Right atrium auricular region (tissue), 2 donors: ENCODE data around the gene DYRK1B. TPM values are rescaled to one million over a fixed set of nuclear protein-coding genes. Genes with fewer than 3 reads are reported as not detected.

Experiments used
- DNase-seq: peaks from one replicate; pipeline ENCODE4 v3.0.0-alpha.2; 2019; ENCODE audit warnings: low spot score
- H3K27ac ChIP-seq, 2 donors: fragments of 200-600 bp; sonication (generic); 1 replicate in 1 of 2; 2 replicates in 1 of 2; pipeline ENCODE4 v1.5.1; 2016 to 2019
- H3K27me3 ChIP-seq, 2 donors: fragments of 200-600 bp; sonication (generic); one replicate each; pipeline versions ENCODE4 v1.5.1 to v1.6.0; 2017 to 2019
- H3K36me3 ChIP-seq: fragments of 200-600 bp; sonication (generic); one replicate; pipeline ENCODE4 v1.5.1; 2016
- H3K4me1 ChIP-seq, 2 donors: fragments of 200-600 bp; sonication (generic); one replicate each; pipeline versions ENCODE4 v1.5.1 to v1.6.0; 2017 to 2019
- H3K4me3 ChIP-seq, 2 donors: fragments of 200-600 bp; sonication (generic); 1 replicate in 1 of 2; 2 replicates in 1 of 2; pipeline ENCODE4 v1.5.1; 2017 to 2019; ENCODE audit warnings: mild to moderate bottlenecking in 1 of 2, moderate library complexity in 1 of 2
- H3K9me3 ChIP-seq, 2 donors: fragments of 200-600 bp; sonication (generic); one replicate each; pipeline ENCODE4 v1.5.1; 2019
- CTCF ChIP-seq, 2 donors: fragments of 200-600 bp; sonication (generic); IDR thresholded peaks; one replicate each; pipeline ENCODE4 v1.5.1; 2019; ENCODE audit warnings: antibody characterized with exemption in 2 of 2
- total RNA-seq, 2 donors: library from RNA; depleted of rRNA; stranded (reverse); fragments of >200 nt; gene quantifications; one replicate each; pipeline ENCODE4 v1.1.0, GENCODE V29; 2016

Gene DYRK1B
- total RNA-seq, 2 donors from 2014 or later: 11.1 to 14.5 TPM

GRCh38 chr19:39807846-39808364, 26.1 kb downstream of the DYRK1B start:
- TF ChIP-seq CTCF (IDR thresholded peaks at IDR 0.05): no peak

GRCh38 chr19:39805104-39805503, 28.9 kb downstream of the DYRK1B start:
- Histone ChIP-seq H3K27me3 (no peaks in the 10 kb centered on the region), H3K4me1 (no peaks in the 10 kb centered on the region), H3K36me3 (no peaks in the 10 kb centered on the region), H3K4me3 (no peak overlapping the region), H3K27ac (no peak overlapping the region), H3K9me3 (no peaks in the 10 kb centered on the region)
- TF ChIP-seq CTCF (IDR thresholded peaks at IDR 0.05): no peak
- no peak for DNase-seq

More at GRCh38 chr19:39807846-39808364, 26.1 kb downstream of the DYRK1B start:
- H3K27ac ChIP-seq: no peak overlapping the region
- H3K27me3 ChIP-seq: no peaks in the 10 kb centered on the region
- no peaks in the 10 kb centered on the region for H3K36me3 ChIP-seq
- no peak overlapping the region for H3K4me3 ChIP-seq
- H3K4me1 ChIP-seq: no peaks in the 10 kb centered on the region
- no peaks in the 10 kb centered on the region for H3K9me3 ChIP-seq
- DNase-seq: no peak

GRCh38 chr19:39802958-39803357, 31.0 kb downstream of the DYRK1B start:
- Histone ChIP-seq H3K4me3 (no peak overlapping the region), H3K27me3 (no peaks in the 10 kb centered on the region), H3K4me1 (no peaks in the 10 kb centered on the region), H3K9me3 (no peaks in the 10 kb centered on the region), H3K36me3 (no peaks in the 10 kb centered on the region), H3K27ac (no peak overlapping the region)
- no peak for DNase-seq
- no peak for TF ChIP-seq CTCF (IDR thresholded peaks at IDR 0.05)

GRCh38 chr19:39797083-39797482, 36.9 kb downstream of the DYRK1B start:
- Histone ChIP-seq H3K4me1 (no peaks in the 10 kb centered on the region), H3K4me3 (no peak overlapping the region), H3K27me3 (no peaks in the 10 kb centered on the region), H3K27ac (no peak overlapping the region), H3K36me3 (no peaks in the 10 kb centered on the region), H3K9me3 (no peaks in the 10 kb centered on the region)
- no peak for DNase-seq
- TF ChIP-seq CTCF (IDR thresholded peaks at IDR 0.05): no peak

- H3K27me3 ChIP-seq: no peaks in the 10 kb centered on the region
- no peaks in the 10 kb centered on the region for H3K4me1 ChIP-seq
- DNase-seq: no peak
- H3K4me3 ChIP-seq: no peak overlapping the region
- no peaks in the 10 kb centered on the region for H3K36me3 ChIP-seq
- H3K9me3 ChIP-seq: no peaks in the 10 kb centered on the region
- no peak for TF ChIP-seq CTCF (IDR thresholded peaks at IDR 0.05)
- no peak overlapping the region for H3K27ac ChIP-seq
Measured at GRCh38 chr19:39796000-39796498, 37.9 kb downstream of the DYRK1B start.

- H3K4me3 ChIP-seq: no peak overlapping the region
- no peak overlapping the region for H3K27ac ChIP-seq
- H3K9me3 ChIP-seq: no peaks in the 10 kb centered on the region
- no peaks in the 10 kb centered on the region for H3K36me3 ChIP-seq
- TF ChIP-seq CTCF (IDR thresholded peaks at IDR 0.05): no peak
- no peak for DNase-seq
- H3K27me3 ChIP-seq: no peaks in the 10 kb centered on the region
- no peaks in the 10 kb centered on the region for H3K4me1 ChIP-seq
Measured at GRCh38 chr19:39795001-39795400, 39.0 kb downstream of the DYRK1B start.
